H1 (cell line): ENCODE measurements around the gene SLC22A31. TPM values are rescaled to one million over a fixed set of nuclear protein-coding genes. Genes with fewer than 3 reads are reported as not detected.

Experiments
- ASH2L ChIP-seq: fragments of 200-600, 300-600 bp; sonication (generic); IDR thresholded peaks from one replicate; pipeline ENCODE4 v1.7.1; 2017; ENCODE audit warnings: low read length
- BRCA1 ChIP-seq: IDR thresholded peaks from 2 replicates; pipeline ENCODE4 v1.6.1; 2012; ENCODE audit warnings: low read depth, low read length, improper control_type of control experiment
- CBX8 ChIP-seq: fragments of 300-800, 300-1000 bp; sonication (generic); IDR thresholded peaks from 2 replicates; pipeline ENCODE4 v1.7.1; 2016; ENCODE audit warnings: low read depth, low read length, borderline replicate concordance
- HDAC6 ChIP-seq: IDR thresholded peaks from one replicate; pipeline ENCODE4 v1.7.1; 2012; ENCODE audit warnings: low read depth, mild to moderate bottlenecking, inconsistent platforms, low read length, moderate library complexity
- KDM1A ChIP-seq: fragments of 200-600, 300-600 bp; sonication (generic); IDR thresholded peaks from 2 replicates; pipeline ENCODE4 v1.7.1; 2016; ENCODE audit warnings: mild to moderate bottlenecking, low read length, borderline replicate concordance
- PHF8 ChIP-seq: fragments of 200-600 bp; sonication (generic); conservative IDR thresholded peaks from 2 replicates; pipeline ENCODE4 v1.7.1; 2012; ENCODE audit warnings: low read depth, mild to moderate bottlenecking, inconsistent platforms, low read length, moderate library complexity
- POLR2A ChIP-seq, 2 experiments: IDR thresholded peaks; 1 replicate in 1 of 2; 2 replicates in 1 of 2; pipeline ENCODE4 v1.6.1; 2011; ENCODE audit warnings: low read depth in 2 of 2, low read length in 2 of 2, mild to moderate bottlenecking in 2 of 2; ENCODE audit errors: control extremely low read depth in 1 of 2
- TBP ChIP-seq: IDR thresholded peaks from 2 replicates; pipeline ENCODE4 v1.6.1; 2011; ENCODE audit warnings: low read depth, low read length, improper control_type of control experiment
- TEAD4 ChIP-seq: IDR thresholded peaks from 2 replicates; pipeline ENCODE4 v1.6.1; 2012; ENCODE audit warnings: low read depth, low read length, inconsistent platforms, mixed read lengths
- polyA plus RNA-seq, 7 experiments: library from polyadenylated mRNA; depleted of rRNA in 3 of 7; stranded (reverse) in 5 of 7; unstranded in 2 of 7; fragments of >200 nt in 5 of 7; fragments of 200-250 nt in 2 of 7; gene quantifications; 1 replicate in 5 of 7; 2 replicates in 1 of 7; 4 replicates in 1 of 7; pipeline versions ENCODE4 v1.2.1 to v1.2.3, GENCODE V29; 2011 to 2013; ENCODE audit warnings: missing spikeins in 2 of 7, mixed read lengths in 2 of 7
- total RNA-seq: library from RNA; stranded (reverse); fragmentation: NEBNext Ultra II Directional; extraction: Animal tissue kit (Norgen Biotek cat#: 25700); gene quantifications from 2 replicates; pipeline ENCODE4 v1.2.1, GENCODE V29; 2021

SLC22A31 gene
- total and polyA plus RNA-seq, 2 of the 8 experiments (the other 6 are each of a cell fraction or from before 2014, with no cell fraction given) = 7.7 to 10.6 TPM

- TF ChIP-seq TBP (no peak), CBX8 (no peak), BRCA1 (no peak), PHF8 (no peak), HDAC6 (no peak), KDM1A (no peak), POLR2A (IDR thresholded peaks at IDR 0.05; ENCODE audit: control extremely low read depth in 1 of 2, low read depth in 2 of 2, low read length in 2 of 2) (no peak), ASH2L (no peak), TEAD4 (no peak)
Observed at GRCh38 chr16:89192956-89193575, 7.3 kb downstream of the SLC22A31 start (continued).
